SK-N-SH treated with all-trans-retinoic acid at 6 μM for 48 hours (cell line): Measurements from ENCODE around the gene POLDIP3.

Experiments used
- CSRNP3 ChIP-seq: fragments of 250-450 bp; sonication (Bioruptor Pico); IDR thresholded peaks from 2 replicates; pipeline ENCODE4 v1.5.1; 2021; ENCODE audit warnings: mild to moderate bottlenecking, moderate library complexity
- PATZ1 ChIP-seq: fragments of 250-450 bp; sonication (Bioruptor Pico); IDR thresholded peaks from 2 replicates; pipeline ENCODE4 v1.8.0; 2020; ENCODE audit warnings: mild to moderate bottlenecking, moderate library complexity, borderline replicate concordance
- TOX ChIP-seq: fragments of 250-450 bp; sonication (Bioruptor Pico); IDR thresholded peaks from 2 replicates; pipeline ENCODE4 v1.8.0; 2021; ENCODE audit warnings: mild to moderate bottlenecking, moderate library complexity, borderline replicate concordance
- ZFP30 ChIP-seq: fragments of 450-650 bp; formaldehyde crosslinking; IDR thresholded peaks from 2 replicates; pipeline ENCODE4 v1.5.0; 2022; ENCODE audit warnings: mild to moderate bottlenecking, moderate library complexity
- ZNF8 ChIP-seq: fragments of 450-650 bp; formaldehyde crosslinking; IDR thresholded peaks from 2 replicates; pipeline ENCODE4 v1.5.0; 2020; ENCODE audit warnings: mild to moderate bottlenecking, moderate library complexity
- TF ChIP-seq, protein P1 (sequence below): fragments of 250-450 bp; sonication (Bioruptor Pico); IDR thresholded peaks from 2 replicates; pipeline ENCODE4 v1.5.1; 2020; ENCODE audit warnings: low read depth, mild to moderate bottlenecking, moderate library complexity

- TF ChIP-seq PATZ1 (CRISPR knock-in tag): no peak
- TF ChIP-seq ZNF8 (CRISPR knock-in tag): no peak
- no peak for TF ChIP-seq TOX (CRISPR knock-in tag)
- TF ChIP-seq ZFP30: no peak
- TF ChIP-seq CSRNP3 (CRISPR knock-in tag): no peak
- TF ChIP-seq, protein P1, sequence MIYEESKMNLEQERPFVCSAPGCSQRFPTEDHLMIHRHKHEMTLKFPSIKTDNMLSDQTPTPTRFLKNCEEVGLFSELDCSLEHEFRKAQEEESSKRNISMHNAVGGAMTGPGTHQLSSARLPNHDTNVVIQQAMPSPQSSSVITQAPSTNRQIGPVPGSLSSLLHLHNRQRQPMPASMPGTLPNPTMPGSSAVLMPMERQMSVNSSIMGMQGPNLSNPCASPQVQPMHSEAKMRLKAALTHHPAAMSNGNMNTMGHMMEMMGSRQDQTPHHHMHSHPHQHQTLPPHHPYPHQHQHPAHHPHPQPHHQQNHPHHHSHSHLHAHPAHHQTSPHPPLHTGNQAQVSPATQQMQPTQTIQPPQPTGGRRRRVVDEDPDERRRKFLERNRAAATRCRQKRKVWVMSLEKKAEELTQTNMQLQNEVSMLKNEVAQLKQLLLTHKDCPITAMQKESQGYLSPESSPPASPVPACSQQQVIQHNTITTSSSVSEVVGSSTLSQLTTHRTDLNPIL (CRISPR knock-in tag): no peak
Observed at GRCh38 chr22:42630901-42631602, 16.4 kb upstream of the POLDIP3 start.
